ENCODE measurements around the gene CCDC33.

CCDC33 gene

DNA sequence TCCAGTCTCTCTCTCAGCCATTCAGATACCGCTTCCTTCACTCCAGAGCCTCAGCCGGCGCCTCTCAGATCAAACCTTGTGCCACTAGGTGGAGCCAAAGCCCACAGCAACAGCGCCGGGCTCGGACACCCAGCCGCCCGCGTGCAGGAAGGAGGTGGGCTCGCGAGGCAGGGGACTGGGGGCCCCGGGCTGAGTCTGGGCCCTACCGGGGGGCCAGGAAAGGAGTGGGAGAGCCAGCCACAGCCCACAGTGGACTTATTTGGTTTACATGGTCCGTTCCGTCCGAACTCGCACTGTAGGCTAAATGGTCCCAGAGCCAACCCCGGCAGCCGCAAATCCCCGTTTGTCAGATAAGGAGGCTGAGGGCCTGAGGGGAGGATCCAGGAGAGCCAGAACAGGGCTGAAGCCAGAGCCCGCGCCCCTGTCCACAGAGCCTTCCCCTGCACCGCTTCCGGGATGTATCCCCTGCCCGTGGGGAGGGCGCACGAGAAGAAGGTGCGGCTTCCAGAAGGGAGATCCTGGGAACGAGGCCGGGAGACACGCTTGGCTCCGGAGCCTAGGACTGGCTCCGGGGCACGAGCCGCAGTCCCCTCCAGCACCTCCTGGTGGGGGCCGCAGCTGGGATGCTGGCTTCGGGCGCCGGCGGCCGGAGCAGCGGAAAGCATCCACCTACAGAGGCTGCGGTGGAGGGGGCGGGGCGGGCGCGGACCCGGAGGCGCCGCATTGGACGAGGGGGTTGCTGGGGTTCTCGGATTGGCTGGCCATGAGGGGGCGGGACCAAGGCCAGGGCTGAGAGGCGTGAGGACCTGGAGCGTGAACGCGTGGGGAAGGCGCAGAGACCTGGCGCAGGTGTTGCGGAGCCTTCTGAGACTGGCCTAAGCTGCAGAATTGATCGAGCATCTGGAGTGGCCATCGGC, 137.9 kb downstream of the CCDC33 start:
- peak overlapping the region; percentile 79 for H3K4me3 ChIP-seq (ENCODE audit: low read length)
- TF ChIP-seq, protein P1, sequence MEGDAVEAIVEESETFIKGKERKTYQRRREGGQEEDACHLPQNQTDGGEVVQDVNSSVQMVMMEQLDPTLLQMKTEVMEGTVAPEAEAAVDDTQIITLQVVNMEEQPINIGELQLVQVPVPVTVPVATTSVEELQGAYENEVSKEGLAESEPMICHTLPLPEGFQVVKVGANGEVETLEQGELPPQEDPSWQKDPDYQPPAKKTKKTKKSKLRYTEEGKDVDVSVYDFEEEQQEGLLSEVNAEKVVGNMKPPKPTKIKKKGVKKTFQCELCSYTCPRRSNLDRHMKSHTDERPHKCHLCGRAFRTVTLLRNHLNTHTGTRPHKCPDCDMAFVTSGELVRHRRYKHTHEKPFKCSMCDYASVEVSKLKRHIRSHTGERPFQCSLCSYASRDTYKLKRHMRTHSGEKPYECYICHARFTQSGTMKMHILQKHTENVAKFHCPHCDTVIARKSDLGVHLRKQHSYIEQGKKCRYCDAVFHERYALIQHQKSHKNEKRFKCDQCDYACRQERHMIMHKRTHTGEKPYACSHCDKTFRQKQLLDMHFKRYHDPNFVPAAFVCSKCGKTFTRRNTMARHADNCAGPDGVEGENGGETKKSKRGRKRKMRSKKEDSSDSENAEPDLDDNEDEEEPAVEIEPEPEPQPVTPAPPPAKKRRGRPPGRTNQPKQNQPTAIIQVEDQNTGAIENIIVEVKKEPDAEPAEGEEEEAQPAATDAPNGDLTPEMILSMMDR (IDR thresholded peaks at IDR 0.05; ENCODE audit: low read depth, low read length, poor library complexity, severe bottlenecking): peak; percentile 78
- no peak for TF ChIP-seq EZH2phosphoT487 (IDR thresholded peaks at IDR 0.05; ENCODE audit: borderline replicate concordance, low read length)
- H3K79me2 ChIP-seq (ENCODE audit: control insufficient read depth, low read length): no peaks in the 10 kb centered on the region
- no peaks in the 10 kb centered on the region for H3K36me3 ChIP-seq (ENCODE audit: control insufficient read depth, low read length)
- H4K20me1 ChIP-seq (ENCODE audit: control insufficient read depth, insufficient read depth, low read depth, low read length): peaks cover 8% of the 10 kb centered on the region; the same call in 1 of the 2 replicates
- no peaks in the 10 kb centered on the region for H3K9me2 ChIP-seq (replicated peaks; ENCODE audit: control insufficient read depth, low read length)
- no peaks in the 10 kb centered on the region for H3K9me3 ChIP-seq (ENCODE audit: control insufficient read depth, insufficient read depth, low read length)
- peak overlapping the region; percentile 98 for H3K4me2 ChIP-seq (ENCODE audit: low read length)
- H3K4me1 ChIP-seq (ENCODE audit: control insufficient read depth, low read length): peaks cover 18% of the 10 kb centered on the region
- H3K27ac ChIP-seq (ENCODE audit: low read depth, low read length): no peak overlapping the region
- peaks cover 6% of the 10 kb centered on the region for H3F3A ChIP-seq (ENCODE audit: control insufficient read depth, insufficient read depth)
- H3K27me3 ChIP-seq (ENCODE audit: control insufficient read depth, low read length): peaks cover 75% of the 10 kb centered on the region

DNA sequence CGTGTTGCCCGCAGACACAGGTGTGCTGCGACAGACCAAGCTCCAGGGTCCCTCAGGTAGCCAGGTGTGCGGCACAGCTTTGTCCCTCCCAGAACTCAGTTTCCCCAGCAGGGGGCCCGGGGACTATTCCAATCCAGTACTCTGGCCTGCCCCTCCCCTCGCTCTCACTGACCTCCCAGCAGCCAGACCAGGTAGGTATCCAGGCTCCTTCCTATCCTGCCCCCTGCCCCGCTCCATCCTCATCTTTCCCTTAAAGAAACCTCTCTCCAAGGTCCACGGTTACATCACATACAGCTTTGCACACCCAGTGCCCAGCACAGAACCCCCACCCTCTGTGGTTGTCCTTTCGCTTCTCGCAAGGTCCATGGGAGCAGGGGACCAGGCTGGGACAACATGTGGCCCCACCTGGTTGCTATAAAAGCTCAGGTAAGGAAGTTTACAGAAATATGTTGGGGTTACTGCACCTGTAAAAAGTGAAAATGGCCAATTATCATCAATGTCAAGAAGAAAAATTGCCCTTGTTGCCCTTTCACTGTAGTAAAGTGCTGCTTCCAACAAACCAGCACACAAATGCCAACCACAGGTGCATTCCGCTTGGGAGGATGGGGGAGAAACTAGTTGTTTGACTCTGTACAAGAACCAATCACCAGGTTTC, 138.6 kb downstream of the CCDC33 start:
- H3K79me2 ChIP-seq (ENCODE audit: control insufficient read depth, low read length): no peaks in the 10 kb centered on the region
- no peaks in the 10 kb centered on the region for H3K36me3 ChIP-seq (ENCODE audit: control insufficient read depth, low read length)
- peak overlapping the region; percentile 98 for H3K4me2 ChIP-seq (ENCODE audit: low read length)
- H3K9me2 ChIP-seq (replicated peaks; ENCODE audit: control insufficient read depth, low read length): no peaks in the 10 kb centered on the region
- no peak overlapping the region for H3K27ac ChIP-seq (ENCODE audit: low read depth, low read length)
- TF ChIP-seq EZH2phosphoT487 (IDR thresholded peaks at IDR 0.05; ENCODE audit: borderline replicate concordance, low read length): no peak
- TF ChIP-seq, protein P1 (IDR thresholded peaks at IDR 0.05; ENCODE audit: low read depth, low read length, poor library complexity, severe bottlenecking): no peak
- H4K20me1 ChIP-seq (ENCODE audit: control insufficient read depth, insufficient read depth, low read depth, low read length): peaks cover 5% of the 10 kb centered on the region; the same call in 1 of the 2 replicates
- no peaks in the 10 kb centered on the region for H3K9me3 ChIP-seq (ENCODE audit: control insufficient read depth, insufficient read depth, low read length)
- H3K4me1 ChIP-seq (ENCODE audit: control insufficient read depth, low read length): peaks cover 18% of the 10 kb centered on the region
- peak overlapping the region; percentile 79 for H3K4me3 ChIP-seq (ENCODE audit: low read length)
- H3F3A ChIP-seq (ENCODE audit: control insufficient read depth, insufficient read depth): peaks cover 6% of the 10 kb centered on the region
- H3K27me3 ChIP-seq (ENCODE audit: control insufficient read depth, low read length): peaks cover 73% of the 10 kb centered on the region

DNA sequence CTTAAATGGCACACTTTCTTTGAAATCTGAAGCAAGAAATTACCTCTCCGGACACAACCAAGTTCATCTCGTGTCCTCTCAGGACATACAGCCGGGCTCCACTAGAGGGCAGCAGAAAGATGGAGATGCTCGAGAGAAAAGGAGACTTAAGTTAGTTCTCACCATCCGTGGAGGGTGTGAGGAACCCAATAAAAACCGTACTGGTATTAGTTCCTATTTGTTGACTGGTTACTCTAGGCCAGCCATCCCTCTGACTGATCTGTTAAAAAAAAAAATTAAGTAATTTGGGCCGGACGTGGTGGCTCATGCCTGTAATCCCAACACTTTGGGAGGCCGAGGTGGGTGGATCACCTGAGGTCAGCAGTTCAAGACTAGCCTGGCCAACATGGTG, 139.2 kb downstream of the CCDC33 start:
- H4K20me1 ChIP-seq (ENCODE audit: control insufficient read depth, insufficient read depth, low read depth, low read length): peaks cover 5% of the 10 kb centered on the region; the same call in 1 of the 2 replicates
- H3K9me3 ChIP-seq (ENCODE audit: control insufficient read depth, insufficient read depth, low read length): no peaks in the 10 kb centered on the region
- TF ChIP-seq EZH2phosphoT487 (IDR thresholded peaks at IDR 0.05; ENCODE audit: borderline replicate concordance, low read length): no peak
- TF ChIP-seq, protein P1 (IDR thresholded peaks at IDR 0.05; ENCODE audit: low read depth, low read length, poor library complexity, severe bottlenecking): peak; percentile 83
- peaks cover 6% of the 10 kb centered on the region for H3F3A ChIP-seq (ENCODE audit: control insufficient read depth, insufficient read depth)
- no peaks in the 10 kb centered on the region for H3K9me2 ChIP-seq (replicated peaks; ENCODE audit: control insufficient read depth, low read length)
- H3K36me3 ChIP-seq (ENCODE audit: control insufficient read depth, low read length): no peaks in the 10 kb centered on the region
- peaks cover 18% of the 10 kb centered on the region for H3K4me1 ChIP-seq (ENCODE audit: control insufficient read depth, low read length)
- no peaks in the 10 kb centered on the region for H3K79me2 ChIP-seq (ENCODE audit: control insufficient read depth, low read length)
- no peak overlapping the region for H3K27ac ChIP-seq (ENCODE audit: low read depth, low read length)
- peak overlapping the region; percentile 98; the same call in 1 of the 2 replicates for H3K4me2 ChIP-seq (ENCODE audit: low read length)
- peaks cover 70% of the 10 kb centered on the region for H3K27me3 ChIP-seq (ENCODE audit: control insufficient read depth, low read length)
- H3K4me3 ChIP-seq (ENCODE audit: low read length): no peak overlapping the region

All from DOHH2 (cell line).